ENCODE data around the gene MGMT. TPM values are rescaled to one million over a fixed set of nuclear protein-coding genes. Genes with fewer than 3 reads are reported as not detected.

The MGMT gene
- total RNA-seq, 1 donor from 2014 or later = 13.6 TPM

DNA sequence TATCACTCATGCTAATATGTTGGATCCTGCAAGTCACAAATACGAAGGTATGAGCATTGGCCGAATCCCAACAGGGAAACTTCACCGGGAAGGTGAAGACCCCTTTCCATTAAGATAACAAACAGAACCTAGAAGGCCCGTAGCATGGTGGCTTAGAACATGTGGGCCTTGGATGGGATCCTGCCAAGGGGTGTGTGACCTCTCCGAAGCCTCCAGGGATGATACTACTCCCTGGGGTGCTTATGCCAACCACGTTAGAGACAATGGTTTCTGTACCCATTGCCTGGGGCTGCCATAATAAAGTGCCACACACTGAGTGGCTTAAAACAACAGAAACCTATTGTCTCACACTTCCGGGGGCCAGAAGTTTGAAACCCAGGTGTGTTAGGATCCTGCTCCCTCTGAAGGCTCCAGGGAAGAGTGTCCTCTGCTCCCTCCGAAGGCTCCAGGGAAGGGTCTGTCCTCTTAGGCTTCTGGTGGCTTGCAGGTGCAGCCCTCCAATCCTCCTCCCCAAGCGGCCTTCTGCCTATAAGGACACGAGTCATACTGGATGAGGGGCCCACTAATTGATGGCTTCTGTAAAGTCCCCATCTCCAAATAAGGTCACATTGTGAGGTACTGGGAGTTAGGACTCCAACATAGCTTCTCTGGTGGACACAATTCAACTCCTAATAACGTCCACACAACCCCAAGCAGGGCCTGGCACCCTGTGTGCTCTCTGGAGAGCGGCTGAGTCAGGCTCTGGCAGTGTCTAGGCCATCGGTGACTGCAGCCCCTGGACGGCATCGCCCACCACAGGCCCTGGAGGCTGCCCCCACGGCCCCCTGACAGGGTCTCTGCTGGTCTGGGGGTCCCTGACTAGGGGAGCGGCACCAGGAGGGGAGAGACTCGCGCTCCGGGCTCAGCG is 992 bp upstream of the MGMT start:
- Mint-ChIP-seq H3K4me1 (ENCODE audit: low read depth) (peaks cover 6% of the 10 kb centered on the region), H3K4me3 (ENCODE audit: low read depth) (peak overlapping the region; percentile 60), H3K27ac (no peak overlapping the region), H3K9me3 (ENCODE audit: low read depth) (no peaks in the 10 kb centered on the region), H3K27me3 (peaks cover 18% of the 10 kb centered on the region), H3K36me3 (ENCODE audit: insufficient read depth) (no peaks in the 10 kb centered on the region)
- TF ChIP-seq, protein P1, sequence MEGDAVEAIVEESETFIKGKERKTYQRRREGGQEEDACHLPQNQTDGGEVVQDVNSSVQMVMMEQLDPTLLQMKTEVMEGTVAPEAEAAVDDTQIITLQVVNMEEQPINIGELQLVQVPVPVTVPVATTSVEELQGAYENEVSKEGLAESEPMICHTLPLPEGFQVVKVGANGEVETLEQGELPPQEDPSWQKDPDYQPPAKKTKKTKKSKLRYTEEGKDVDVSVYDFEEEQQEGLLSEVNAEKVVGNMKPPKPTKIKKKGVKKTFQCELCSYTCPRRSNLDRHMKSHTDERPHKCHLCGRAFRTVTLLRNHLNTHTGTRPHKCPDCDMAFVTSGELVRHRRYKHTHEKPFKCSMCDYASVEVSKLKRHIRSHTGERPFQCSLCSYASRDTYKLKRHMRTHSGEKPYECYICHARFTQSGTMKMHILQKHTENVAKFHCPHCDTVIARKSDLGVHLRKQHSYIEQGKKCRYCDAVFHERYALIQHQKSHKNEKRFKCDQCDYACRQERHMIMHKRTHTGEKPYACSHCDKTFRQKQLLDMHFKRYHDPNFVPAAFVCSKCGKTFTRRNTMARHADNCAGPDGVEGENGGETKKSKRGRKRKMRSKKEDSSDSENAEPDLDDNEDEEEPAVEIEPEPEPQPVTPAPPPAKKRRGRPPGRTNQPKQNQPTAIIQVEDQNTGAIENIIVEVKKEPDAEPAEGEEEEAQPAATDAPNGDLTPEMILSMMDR (IDR thresholded peaks at IDR 0.05; ENCODE audit: unreplicated experiment) = no peak
- no peak for DNase-seq (ENCODE audit: low spot score, unreplicated experiment)

- peaks cover 13% of the 10 kb centered on the region for H3K27me3 Mint-ChIP-seq
- peak overlapping the region; percentile 75 for H3K4me3 Mint-ChIP-seq (ENCODE audit: low read depth)
- peaks cover 6% of the 10 kb centered on the region for H3K4me1 Mint-ChIP-seq (ENCODE audit: low read depth)
- H3K36me3 Mint-ChIP-seq (ENCODE audit: insufficient read depth) = no peaks in the 10 kb centered on the region
- H3K27ac Mint-ChIP-seq = peak overlapping the region; percentile 52
- H3K9me3 Mint-ChIP-seq (ENCODE audit: low read depth) = no peaks in the 10 kb centered on the region
- TF ChIP-seq, protein P1 (IDR thresholded peaks at IDR 0.05; ENCODE audit: unreplicated experiment) = no peak
- no peak for DNase-seq (ENCODE audit: low spot score, unreplicated experiment)
These were observed 471 bp downstream of the MGMT start for GRCh38 chr10:129467359-129468064.

GRCh38 chr10:129468187-129468586 is 1.1 kb downstream of the MGMT start:
- Mint-ChIP-seq H3K27me3 (peaks cover 10% of the 10 kb centered on the region), H3K36me3 (ENCODE audit: insufficient read depth) (no peaks in the 10 kb centered on the region), H3K9me3 (ENCODE audit: low read depth) (no peaks in the 10 kb centered on the region), H3K4me3 (ENCODE audit: low read depth) (peak overlapping the region; percentile 75), H3K27ac (no peak overlapping the region), H3K4me1 (ENCODE audit: low read depth) (peaks cover 6% of the 10 kb centered on the region)
- DNase-seq (ENCODE audit: low spot score, unreplicated experiment) = no peak
- TF ChIP-seq, protein P1 (IDR thresholded peaks at IDR 0.05; ENCODE audit: unreplicated experiment) = no peak

GRCh38 chr10:129470103-129470851 is 3.2 kb downstream of the MGMT start:
- Mint-ChIP-seq H3K4me1 (ENCODE audit: low read depth) (peaks cover 6% of the 10 kb centered on the region), H3K4me3 (ENCODE audit: low read depth) (no peak overlapping the region), H3K9me3 (ENCODE audit: low read depth) (no peaks in the 10 kb centered on the region), H3K27ac (no peak overlapping the region), H3K36me3 (ENCODE audit: insufficient read depth) (no peaks in the 10 kb centered on the region), H3K27me3 (no peaks in the 10 kb centered on the region)
- TF ChIP-seq, protein P1 (IDR thresholded peaks at IDR 0.05; ENCODE audit: unreplicated experiment) = no peak
- DNase-seq (ENCODE audit: low spot score, unreplicated experiment) = no peak

Data from progenitor cell of endocrine pancreas (in vitro differentiated cells).